NCI-H2196 treated with DMSO at 0.1 percent for 48 hours (cell line): ENCODE data around the gene TNKS2.
A peak's percentile ranks its signal among the peaks of the same experiment; 100 is the strongest.
"Not testable (repeated sequence)": the region's sequence is repeated elsewhere in the genome, so short reads cannot be mapped to it uniquely, and the experiment has no call there.

Experiments used
- DNase-seq: peaks from one replicate; lab custom pipeline; 2025; ENCODE audit not compliant: unreplicated experiment; lab: John Stamatoyannopoulos, UW

TNKS2 gene

GRCh38 chr10:91797874-91798648 is at the start of gene TNKS2:
TNKS2 (plus strand) TSS chr10:91798426; CDS start chr10:91798691, 265 bp downstream.
- peak; percentile 55 for DNase-seq

- not testable (repeated sequence) for DNase-seq
Measured at GRCh38 chr10:91749592-91749991, 48.6 kb upstream of the TNKS2 start.

GRCh38 chr10:91756286-91756685 is 41.9 kb upstream of the TNKS2 start:
- DNase-seq, result no peak

GRCh38 chr10:91758303-91759146 is 39.7 kb upstream of the TNKS2 start:
- DNase-seq, result peak; percentile 0

GRCh38 chr10:91759581-91759986 is 38.6 kb upstream of the TNKS2 start:
- DNase-seq, result no peak

- DNase-seq, result no peak
Measured at GRCh38 chr10:91761721-91762120, 36.5 kb upstream of the TNKS2 start.

GRCh38 chr10:91762878-91763277 is 35.3 kb upstream of the TNKS2 start:
- no peak for DNase-seq

- no peak for DNase-seq
Measured at GRCh38 chr10:91766676-91767075, 31.6 kb upstream of the TNKS2 start.

GRCh38 chr10:91768123-91768522 is 30.1 kb upstream of the TNKS2 start:
- no peak for DNase-seq

- DNase-seq, result no peak
Measured at GRCh38 chr10:91771907-91772306, 26.3 kb upstream of the TNKS2 start.

GRCh38 chr10:91772461-91772860 is 25.8 kb upstream of the TNKS2 start:
- no peak for DNase-seq

- DNase-seq, result no peak
Measured at GRCh38 chr10:91772869-91773268, 25.4 kb upstream of the TNKS2 start.

- DNase-seq, result no peak
Measured at GRCh38 chr10:91774571-91774970, 23.7 kb upstream of the TNKS2 start.

- no peak for DNase-seq
Measured at GRCh38 chr10:91775731-91776130, 22.5 kb upstream of the TNKS2 start.

- DNase-seq, result no peak
Measured at GRCh38 chr10:91776266-91776665, 22.0 kb upstream of the TNKS2 start.

GRCh38 chr10:91778485-91778884 is 19.7 kb upstream of the TNKS2 start:
- DNase-seq, result no peak

GRCh38 chr10:91779011-91779605 is 19.1 kb upstream of the TNKS2 start:
- DNase-seq, result no peak

- no peak for DNase-seq
Measured at GRCh38 chr10:91782539-91782938, 15.7 kb upstream of the TNKS2 start.

GRCh38 chr10:91785830-91786229 is 12.4 kb upstream of the TNKS2 start:
- no peak for DNase-seq

- DNase-seq, result no peak
Measured at GRCh38 chr10:91787258-91787657, 11.0 kb upstream of the TNKS2 start.

- DNase-seq, result no peak
Measured at GRCh38 chr10:91787810-91788209, 10.4 kb upstream of the TNKS2 start.

GRCh38 chr10:91788527-91788926 is 9.7 kb upstream of the TNKS2 start:
- DNase-seq, result no peak
